NCI-H2196 treated with DMSO at 0.1 percent for 48 hours (cell line): ENCODE data around the gene ZKSCAN1.
"Not testable (repeated sequence)": the region's sequence is repeated elsewhere in the genome, so short reads cannot be mapped to it uniquely, and the experiment has no call there.

ENCODE experiments used
- DNase-seq: peaks from one replicate; lab custom pipeline; 2025; ENCODE audit not compliant: unreplicated experiment; lab: John Stamatoyannopoulos, UW

ZKSCAN1 gene

DNA sequence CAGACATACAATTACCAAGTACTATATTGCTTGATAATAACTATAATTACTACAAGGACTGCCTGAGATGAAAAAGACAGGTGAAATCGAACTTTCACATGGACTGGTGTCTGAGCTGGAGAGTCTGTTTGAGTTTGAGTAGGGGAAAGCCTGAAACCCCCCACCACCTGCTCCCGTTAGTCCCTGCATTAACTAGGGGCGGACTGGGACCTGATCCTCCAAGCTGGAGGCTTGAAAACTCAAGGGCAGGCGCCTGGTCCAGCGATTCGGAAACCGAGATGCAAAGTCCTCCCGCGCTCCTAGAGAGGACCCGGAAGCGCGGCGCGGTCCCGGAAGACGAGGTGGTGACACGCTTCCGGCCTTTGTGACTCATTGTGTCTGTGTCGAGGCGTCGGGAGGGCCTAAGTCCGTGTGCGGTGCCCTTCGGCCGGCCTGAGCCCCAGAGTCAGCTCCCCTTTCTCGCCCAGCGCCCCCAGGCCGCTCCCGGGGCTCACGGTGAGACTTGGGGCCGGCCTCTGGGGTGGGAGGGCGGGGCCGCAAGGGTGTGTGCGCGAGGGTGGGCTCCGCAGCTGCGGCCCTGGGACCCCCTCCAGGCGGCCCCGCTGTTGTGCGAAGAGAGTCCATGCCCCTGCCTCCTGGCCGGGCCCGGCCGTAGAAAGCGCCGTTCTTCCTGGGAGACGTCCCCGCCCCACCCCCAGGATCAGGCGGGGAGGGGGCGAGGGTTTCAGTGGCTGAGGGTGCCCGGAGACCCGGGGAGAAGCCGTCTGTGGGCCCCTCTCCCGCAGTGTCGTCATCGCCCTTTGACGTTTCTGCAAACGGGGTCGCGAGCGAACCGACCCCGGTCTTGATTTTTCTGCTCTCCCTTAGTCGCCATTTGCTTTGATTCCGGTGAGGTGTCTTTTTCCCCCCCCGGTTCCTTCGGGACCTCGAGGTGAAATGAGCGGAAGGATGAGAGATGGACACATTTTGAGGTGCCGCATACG lies at the start of gene ZKSCAN1:
Gene ZKSCAN1 (plus strand): TSS at position 365 of the 983 bp plus-strand sequence. CDS start 7,911 bp downstream, outside the sequence.
- peak; percentile 82 for DNase-seq

DNA sequence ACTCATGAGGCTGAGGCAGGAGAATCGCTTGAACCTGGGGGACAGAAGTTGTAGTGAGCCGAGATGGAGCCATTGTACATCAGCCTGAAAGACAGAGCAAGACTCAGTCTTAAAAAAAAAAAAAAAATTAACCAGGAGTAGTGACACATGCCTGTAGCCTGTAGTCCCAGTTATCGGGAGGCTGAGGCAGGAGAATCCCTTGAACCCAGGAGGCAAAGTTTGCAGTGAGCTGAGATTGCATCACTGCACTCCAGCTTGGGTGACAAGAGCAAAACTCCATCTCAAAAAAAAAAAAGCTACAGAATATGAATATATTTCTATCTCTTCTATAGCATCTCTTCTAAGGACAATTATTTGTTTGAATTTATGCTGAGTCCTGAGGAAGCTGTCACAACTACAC lies 46.1 kb upstream of the ZKSCAN1 start:
- DNase-seq, result no peak

DNA sequence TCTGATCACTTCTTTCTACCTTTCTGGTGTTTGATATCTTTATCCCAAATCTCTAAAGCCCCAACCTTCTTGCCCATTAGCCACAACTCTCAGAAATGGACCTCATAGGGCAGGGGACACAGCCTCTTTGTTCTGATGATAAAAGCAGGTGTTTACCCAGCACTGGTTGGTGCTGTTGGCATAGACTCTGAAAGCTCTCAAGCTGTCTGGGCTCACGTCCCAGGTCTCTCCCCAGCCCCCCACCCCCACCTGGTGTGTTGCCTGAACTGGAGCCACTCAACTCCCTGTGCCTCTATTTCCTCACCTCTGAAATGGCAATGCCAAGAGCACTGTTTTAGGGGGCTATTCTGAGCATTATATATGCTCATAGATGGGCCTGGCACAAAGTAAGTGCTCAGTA lies 45.6 kb upstream of the ZKSCAN1 start:
- peak; percentile 49 for DNase-seq

DNA sequence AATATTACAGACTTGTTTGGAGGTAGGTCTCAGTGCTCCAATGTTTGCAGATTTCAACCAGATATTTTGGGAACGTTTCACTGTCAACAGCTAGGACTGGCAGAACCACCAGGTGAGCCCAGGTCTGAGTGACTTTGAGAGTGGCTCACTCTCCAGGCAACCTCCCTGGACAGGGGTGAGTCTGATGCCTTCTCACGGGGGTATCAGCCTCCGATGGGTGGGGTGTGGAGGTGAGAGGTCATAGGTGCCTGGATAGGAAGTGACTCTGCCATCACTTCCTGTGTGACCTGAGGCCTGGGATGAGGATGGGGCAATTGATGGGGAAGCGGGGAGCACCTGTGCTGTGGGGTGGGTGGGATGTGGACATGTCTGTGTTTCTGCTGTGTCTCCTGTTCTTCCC lies 44.2 kb upstream of the ZKSCAN1 start:
- no peak for DNase-seq

DNA sequence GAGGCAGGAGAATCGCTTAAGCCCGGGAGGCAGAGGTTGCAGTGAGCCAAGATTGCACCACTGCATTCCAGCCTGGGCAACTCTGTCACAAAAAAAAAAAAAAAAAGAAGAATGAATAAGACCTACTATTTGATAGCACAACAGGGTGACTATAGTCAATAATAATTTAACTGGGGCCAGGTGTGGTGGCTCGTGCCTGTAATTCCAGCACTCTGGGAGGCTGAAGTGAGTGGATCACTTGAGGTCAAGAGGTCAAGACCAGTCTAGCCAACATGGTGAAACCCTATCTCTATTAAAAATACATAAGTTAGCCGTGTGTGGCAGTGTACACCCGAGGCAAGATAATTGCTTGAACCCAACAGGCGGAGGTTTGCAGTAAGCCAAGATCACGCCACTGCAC lies 41.6 kb upstream of the ZKSCAN1 start:
- DNase-seq, result not testable (repeated sequence)

DNA sequence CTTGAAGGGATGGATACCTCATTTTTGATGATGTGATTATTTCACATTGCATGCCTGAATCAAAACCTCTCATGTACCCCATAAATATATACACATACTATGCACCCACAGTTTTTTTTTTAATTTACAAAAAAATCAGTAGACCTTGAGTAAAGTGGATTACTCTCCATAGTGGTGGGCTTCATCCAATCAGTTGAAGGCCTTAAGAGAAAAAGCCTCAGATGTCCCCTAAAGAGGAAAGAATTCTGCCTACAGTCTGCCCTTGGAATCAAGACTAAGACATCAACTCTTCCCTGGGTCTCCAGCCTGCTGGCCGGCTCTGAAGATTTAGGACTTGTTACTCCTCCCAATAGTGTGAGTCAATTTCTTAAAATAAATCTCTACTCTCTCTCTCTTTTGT lies 40.7 kb upstream of the ZKSCAN1 start:
- no peak for DNase-seq

DNA sequence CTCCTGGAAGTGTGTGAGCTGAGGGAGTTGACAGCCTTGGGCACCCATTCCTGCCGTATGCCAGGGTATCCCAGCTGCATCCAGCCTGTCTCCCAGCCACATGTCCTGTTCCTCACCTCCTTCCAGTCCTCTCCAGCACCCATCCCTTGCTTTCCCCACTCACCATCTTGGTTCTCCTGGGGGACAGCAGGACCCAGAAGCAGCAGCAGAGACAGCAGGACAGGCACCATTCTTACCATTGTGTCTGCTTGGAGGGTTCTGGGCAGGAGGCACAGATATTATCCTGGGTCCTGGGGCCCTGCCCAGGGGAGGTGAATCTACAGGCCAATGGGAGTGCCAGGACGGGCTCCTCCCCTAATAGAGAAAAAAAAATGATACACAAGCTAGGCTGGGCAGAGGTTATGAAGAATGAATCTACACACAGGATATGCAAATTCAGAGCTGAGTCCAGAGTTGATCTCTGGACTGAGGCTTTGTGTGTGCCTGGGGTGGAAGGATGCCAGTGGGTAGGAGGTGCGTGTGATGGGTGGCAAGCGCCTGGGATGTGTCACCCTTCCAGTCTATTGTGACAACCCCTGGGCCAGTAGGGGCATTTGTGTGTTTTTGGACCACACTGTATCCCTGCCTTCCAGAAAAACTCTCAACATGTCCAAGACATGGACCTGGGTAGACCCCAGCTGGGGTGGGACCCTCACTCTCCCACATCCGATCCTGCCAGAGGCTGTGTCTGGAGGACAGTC lies 39.4 kb upstream of the ZKSCAN1 start, which contains the start of gene AZGP1:
Gene AZGP1 (minus strand): TSS at position 250 of the 740 bp plus-strand sequence. CDS start 11 bp downstream, at position 239.
- no peak for DNase-seq

DNA sequence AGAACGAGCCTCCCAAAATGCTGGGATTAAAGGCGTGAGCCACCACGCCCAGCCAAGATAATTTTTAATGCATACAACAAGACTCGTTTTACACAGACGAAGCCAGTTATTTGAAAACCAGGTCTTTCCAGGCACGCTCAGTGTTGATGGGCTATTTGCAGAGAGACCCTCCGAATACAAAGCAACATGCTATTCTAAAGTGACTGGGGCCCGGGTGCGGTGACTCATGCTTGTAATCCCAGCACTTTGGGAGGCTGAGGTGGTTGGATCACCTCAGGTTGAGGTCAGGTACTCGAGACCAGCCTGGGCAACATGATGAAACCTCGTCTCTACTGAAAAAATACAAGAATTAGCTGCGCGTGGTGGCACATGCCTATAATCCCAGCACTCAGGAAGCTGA lies 38.8 kb upstream of the ZKSCAN1 start:
- no peak for DNase-seq

DNA sequence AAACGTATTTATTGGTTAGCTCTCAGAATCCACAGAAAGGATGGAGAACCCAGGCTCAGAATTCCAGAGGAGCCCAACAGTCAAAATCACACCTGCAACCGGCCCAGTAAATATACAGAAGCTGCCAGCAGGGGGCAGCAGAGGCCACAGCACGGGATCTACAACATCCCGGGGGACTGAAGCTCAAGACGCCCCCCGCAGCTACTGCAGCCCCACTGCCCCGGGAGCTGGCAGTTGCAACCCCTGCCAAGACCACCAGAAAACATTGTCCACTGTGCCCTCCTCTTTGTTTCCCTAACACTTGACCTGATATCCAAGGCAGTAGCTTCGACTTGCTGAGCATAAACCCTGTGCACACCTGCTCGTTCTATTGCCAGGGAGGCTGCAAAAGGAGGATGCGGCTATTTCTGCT lies 35.6 kb upstream of the ZKSCAN1 start:
- not testable (repeated sequence) for DNase-seq

DNA sequence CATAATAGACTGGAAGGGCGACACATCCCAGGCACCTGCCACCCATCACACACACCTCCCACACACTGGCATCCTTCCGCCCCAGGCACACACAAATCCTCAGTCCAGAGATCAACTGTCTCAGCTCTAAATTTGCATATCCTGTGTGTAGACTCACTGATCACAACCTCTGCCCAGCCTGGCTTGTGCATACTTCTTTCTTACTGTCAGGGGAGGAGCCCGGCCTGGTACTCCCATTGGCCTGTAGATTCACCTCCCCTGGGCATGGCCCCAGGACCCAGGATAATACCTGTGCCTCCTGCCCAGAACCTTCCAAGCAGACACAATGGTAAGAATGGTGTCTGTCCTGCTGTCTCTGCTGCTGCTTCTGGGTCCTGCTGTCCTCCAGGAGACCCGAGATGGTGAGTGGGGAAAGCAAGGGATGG lies 34.9 kb upstream of the ZKSCAN1 start:
- DNase-seq, result not testable (repeated sequence)

DNA sequence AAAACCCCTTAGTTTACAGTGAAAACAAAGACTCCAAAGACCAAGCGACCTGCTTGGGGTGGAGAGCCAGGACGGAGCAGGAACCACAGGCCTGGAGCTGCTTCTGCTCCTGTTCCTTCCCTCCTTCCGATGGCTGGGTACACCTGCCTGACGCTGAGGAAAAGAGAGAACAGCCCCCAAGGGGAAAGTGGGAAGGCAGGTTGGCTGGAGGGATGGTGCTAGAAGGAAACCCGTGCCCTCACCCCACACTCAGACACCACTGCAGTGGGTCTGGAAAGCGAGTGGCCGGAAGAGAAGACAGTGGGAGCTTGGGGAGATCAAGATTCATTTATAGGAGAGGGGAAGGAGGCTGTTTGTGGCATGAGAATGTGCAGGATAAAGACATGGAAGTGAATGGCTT lies 34.3 kb upstream of the ZKSCAN1 start:
- DNase-seq, result not testable (repeated sequence)

DNA sequence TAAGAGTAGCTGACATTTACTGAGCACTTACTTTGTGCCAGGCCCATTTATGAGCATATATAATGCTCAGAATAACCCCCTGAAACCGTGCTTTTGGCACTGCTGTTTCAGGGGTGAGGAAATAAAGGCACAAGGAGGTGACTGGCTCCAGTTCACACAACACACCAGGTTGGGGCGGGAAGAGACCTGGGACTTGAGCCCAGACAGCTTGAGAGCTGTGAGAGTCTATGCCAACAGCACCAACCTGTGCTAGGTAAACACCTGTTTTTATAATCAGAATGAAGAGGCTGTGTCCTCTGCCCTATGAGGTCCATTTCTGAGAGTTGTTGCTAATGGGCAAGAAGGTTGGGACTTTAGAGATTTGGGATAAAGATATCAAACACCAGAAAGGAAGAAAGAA lies 30.8 kb upstream of the ZKSCAN1 start:
- no peak for DNase-seq

DNA sequence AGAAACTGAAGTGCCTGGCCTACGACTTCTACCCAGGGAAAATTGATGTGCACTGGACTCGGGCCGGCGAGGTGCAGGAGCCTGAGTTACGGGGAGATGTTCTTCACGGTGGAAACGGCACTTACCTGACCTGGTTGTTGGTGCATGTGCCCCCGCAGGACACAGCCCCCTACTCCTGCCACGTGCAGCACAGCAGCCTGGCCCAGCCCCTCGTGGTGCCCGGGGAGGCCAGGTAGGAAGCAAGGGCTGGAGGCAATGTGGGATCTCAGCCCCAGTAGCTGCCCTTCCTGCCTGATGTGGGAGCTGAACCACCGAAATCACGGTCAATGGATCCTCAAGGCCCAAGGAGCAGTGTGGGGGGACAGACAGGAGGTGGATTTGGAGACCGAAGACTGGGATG lies 28.1 kb upstream of the ZKSCAN1 start:
- not testable (repeated sequence) for DNase-seq

DNA sequence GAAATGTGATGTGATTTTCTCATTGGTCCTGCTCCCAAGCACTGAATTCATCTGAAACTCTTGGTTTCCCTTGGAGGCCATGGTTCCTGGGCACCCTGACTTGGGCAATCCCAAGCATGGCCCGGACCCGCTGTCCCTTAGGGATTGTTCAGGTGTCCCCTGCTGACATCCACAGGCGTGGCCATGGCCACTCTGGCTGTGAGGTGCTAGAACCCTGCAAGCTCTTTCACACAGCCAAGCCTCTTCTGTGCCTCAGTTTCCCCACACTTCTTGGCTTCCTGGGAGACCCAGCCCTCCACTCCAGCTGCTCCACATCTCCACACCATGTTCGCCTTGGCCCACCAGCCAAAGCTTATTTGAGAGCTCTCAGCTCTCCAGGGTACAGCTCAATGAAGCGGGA lies 27.6 kb upstream of the ZKSCAN1 start:
- no peak for DNase-seq

DNA sequence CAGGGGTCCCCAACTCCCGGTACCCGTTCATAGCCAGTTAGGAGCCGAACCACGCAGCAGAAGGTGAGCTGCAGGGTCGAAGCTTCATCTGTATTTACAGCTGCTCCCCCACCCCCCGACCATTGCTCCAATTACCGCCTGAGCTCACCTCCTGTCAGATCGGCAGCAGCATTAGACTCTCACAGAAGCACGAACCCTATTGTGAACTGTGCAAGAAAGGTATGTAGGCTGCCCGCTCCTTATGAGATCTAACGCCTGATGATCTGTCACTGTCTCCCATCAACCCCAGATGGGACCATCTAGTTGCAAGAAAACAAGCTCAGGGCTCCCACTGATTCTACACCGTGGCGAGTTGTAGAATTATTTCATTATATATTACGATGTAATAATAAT lies 24.9 kb upstream of the ZKSCAN1 start:
- no peak for DNase-seq

DNA sequence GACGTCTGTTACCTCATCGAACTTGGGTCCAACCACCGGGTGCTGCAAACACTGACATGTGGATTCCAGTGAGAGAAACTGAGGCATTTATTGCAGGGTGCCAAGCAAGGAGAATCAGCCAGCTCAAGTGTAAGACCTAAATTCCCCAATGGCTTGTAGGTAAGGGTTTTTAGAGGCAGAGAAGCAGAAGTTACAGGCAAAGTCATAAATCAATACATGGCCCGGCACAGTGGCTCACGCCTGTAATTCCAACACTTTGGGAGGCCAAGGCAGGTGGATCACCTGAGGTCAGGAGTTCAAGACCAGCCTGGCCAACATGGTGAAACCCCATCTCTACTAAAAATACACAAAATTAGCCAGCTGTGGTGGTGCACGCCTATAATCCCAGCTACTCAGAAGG lies 23.9 kb upstream of the ZKSCAN1 start:
- DNase-seq, result not testable (repeated sequence)

DNA sequence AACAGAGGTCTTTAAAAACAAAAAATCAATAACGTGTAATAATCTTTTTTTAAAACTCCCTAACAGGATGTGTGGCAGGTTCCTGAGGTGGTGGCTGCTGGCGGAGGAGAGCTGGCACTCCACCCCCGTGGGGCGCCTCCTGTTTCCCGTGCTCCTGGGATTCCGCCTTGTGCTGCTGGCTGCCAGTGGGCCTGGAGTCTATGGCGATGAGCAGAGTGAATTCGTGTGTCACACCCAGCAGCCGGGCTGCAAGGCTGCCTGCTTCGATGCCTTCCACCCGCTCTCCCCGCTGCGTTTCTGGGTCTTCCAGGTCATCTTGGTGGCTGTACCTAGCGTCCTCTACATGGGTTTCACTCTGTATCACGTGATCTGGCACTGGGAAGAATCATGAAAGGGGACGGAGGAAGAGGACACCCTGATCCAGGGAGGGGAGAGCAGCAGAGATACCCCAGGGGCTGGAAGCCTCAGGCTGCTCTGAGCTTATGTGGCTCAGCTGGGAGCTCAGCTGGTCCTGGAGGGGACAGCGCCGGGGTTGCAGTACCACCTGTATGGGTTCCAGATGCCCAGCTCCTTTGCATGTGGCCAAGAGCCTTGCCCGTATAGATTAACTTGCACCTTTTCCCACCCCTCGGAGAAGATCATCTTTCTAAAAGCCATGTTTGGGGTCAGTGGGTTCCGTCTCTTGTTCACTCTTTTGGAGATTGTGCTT lies 22.9 kb upstream of the ZKSCAN1 start:
- no peak for DNase-seq

DNA sequence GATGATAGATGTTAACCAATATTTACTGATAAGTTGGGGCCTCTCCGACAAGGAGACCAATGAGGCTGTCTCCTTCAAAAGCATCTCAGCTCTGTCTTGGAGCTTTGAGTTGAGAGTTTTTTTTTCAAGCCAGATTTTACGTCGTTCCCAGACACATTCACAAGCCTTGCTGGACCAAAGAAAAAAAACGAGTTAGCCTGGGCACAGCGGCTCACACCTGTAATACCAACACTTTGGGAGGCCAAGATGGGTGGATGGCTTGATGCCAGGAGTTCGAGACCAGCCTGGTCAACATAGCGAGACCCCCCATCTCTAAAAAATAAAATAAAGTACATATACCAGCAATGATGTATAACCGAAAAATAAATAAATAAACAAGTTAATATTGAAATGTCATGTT lies 20.6 kb upstream of the ZKSCAN1 start:
- DNase-seq, result no peak

DNA sequence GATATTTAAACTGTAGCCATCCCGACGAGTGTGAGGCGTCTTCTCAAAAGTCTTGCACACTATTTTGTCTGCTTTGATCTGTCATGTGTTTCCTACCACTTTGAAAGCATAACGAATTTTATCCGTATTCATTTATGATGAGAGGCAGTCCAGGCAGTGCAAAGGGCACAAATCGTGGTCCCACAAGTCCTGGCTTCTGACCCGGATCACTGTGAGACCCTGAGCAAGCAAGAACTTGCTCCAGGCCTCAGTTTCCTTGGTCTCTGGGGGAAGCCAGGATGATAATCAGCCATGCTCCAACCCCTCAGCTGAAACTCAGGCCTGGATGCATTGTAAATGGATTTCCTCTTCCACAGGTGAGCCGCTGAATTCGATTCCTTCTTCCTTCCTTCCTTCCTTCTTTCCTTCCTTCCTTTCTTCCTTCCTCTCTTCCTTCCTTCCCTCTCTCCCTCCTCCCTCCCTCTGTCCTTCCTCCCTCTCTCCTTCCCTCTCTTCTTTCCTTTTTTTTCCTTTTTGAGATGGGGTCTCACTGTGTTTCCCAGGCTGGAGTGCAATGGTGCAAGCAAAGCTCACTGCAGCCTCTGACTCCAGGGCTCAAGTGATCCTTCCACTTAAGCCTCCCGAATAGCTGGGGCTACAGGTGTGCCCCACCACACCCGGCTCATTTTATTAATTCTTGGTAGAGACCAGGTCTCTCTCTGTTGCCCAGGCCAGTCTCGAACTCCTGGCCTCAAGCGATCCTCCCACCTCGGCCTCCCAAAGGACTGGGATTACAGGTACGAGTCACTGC lies 18.4 kb upstream of the ZKSCAN1 start:
- no peak for DNase-seq

DNA sequence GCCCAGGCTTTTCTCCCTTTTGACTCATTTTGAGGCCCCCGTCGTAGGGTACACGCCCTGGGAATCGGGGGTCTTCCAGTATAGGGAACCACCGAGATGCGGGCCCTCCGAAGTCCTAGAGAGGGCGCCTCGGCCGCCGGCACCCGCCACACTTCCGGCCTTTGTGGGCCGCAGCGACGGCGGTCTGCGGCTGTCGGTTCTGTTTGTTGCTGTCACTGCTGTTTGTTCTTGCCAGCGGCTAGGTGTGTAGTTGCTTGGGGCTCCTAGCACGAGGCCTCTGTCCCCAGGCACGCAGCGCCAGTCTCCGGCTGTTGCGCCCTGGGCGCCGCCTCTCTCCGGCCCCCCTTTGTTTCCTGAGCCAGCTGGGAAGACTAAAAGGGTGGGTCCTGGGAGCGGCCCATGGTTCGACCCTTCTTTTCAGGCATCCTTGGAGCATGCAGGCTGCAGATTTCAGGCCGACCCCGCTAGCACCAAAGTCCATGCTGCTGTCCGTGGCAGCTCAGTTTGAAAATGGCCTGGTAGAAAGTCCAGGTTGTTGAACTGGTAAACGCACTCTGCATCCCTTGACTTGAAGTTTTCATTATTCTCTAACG lies 17.8 kb upstream of the ZKSCAN1 start:
- no peak for DNase-seq
